Caki2 (cell line): ENCODE results near the gene EIF4H. TPM values are rescaled to one million over a fixed set of nuclear protein-coding genes. Genes with fewer than 3 reads are reported as not detected.
"Not testable (repeated sequence)": the region's sequence is repeated elsewhere in the genome, so short reads cannot be mapped to it uniquely, and the experiment has no call there.

ENCODE experiments used
- DNase-seq: peaks from one replicate; pipeline ENCODE4 v3.0.0-alpha.2; 2015; ENCODE audit warnings: low read depth
- in situ Hi-C: cut with HindIII; loops from 2 replicates; pipeline ENCODE4 v1.10.0; 2016; ENCODE audit warnings: low sequenced_read_pairs, low pct_unique_long_range_greater_than_20kb, mixed read lengths
- total RNA-seq: library from RNA; depleted of rRNA; stranded (reverse); fragments of >200 nt; shearing (Covaris generic); gene quantifications from 2 replicates; pipeline ENCODE4 v1.2.3, GENCODE V29; 2014; ENCODE audit warnings: low replicate concordance

EIF4H gene
- total RNA-seq, 1 experiment from 2014 or later = 380 TPM

DNA sequence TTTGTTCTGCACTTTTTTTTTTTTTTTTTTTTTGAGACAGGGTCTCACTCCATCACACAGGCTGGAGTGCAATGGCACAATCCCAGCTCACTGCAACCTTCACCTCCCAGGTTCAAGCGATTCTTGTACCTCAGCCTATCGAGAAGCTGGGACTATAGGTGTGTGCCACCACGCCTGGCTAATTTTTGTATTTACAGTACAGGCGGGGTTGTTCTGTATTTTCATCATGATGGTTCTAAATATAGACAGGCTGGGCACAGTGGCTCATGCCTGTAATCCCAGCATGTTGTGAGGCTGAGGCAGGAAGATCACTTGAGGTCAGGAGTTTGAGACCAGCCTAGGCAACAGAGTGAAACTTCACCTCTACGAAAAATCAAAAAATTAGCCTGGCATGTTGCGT is 6.8 kb upstream of the EIF4H start:
- DNase-seq, in situ Hi-C loops: not testable (repeated sequence)

DNA sequence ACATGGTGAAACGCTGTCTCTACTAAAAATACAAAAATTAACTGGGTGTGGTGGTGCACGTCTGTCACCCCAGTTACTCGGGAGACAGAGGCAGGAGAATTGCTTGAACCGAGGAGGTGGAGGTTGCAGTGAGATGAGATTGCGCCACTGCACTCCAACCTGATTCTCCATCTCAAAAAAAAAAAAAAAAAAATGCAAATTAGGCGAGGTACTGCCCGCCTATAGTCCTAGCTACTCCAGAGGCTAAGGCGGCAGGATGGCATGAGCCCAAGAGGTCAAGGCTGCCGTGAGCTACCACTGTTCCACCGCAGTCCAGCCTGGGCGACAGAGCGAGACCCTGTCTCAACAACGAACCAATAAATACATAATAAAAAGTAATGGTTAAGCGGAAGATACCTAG is 1.1 kb upstream of the EIF4H start:
- DNase-seq = peak; percentile 33
- in situ Hi-C loops = no loop called here

DNA sequence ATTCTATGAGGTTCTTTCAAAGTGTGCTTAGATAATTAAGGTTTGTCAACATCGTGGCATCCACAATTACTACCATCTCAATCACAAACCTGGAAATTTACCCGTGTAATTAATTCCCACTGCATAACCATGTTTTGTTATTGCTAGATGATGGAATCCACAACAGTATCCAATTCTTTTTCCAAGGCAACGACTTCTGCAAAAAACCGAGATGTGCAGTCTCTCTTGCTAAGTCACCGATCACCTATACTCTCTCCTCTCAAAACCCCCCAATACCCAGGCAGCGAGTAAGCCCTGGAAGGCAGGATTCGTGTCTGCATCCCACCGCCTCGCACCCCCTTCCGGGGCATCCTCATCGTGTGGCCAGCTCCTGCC is 678 bp upstream of the EIF4H start:
- in situ Hi-C loops = no loop called here
- DNase-seq = no peak

DNA sequence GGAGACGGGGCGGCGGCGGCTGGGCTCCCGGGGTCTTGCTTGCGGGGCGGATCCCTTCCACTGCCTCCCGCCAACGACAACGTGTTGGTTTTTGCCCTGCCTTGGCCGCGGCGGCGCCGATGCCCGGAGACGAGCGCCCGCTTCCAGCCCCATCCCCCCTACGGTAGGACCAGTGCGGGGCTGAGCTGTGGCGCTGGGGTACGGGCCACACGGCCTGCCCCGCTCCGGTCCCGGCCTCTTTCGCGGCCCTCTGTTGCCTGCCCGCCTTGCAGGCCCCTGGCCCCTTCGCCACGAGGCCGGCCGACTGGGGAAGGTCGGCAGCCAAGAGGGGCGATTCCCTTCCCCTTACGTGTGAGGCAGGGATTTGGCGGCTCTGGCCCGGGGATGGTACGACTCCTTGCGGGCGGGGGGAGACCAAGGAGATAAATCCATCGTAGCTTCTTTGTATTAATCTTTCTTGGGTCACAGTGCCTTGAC is 488 bp downstream of the EIF4H start:
- in situ Hi-C loops = no loop called here
- peak; percentile 55 for DNase-seq

DNA sequence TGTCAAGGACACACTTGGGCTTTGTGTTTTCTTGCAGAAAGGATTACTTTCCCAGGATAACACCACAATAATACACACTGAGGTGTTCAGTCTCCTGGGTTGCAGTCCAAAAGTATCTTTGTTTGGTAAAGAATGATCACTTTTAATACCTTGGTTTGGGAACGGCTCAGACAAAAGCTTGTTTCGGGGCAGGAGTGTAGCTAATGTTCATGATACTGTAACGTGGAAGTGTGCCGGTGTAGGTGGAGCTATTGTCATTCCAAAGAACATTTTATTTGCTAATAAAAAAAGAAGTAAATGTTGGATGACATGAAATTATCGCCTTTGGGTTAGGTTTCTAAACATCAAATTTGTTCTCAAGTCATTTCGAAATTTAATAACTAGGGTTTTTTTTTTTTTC is 1.2 kb downstream of the EIF4H start:
- no peak for DNase-seq
- in situ Hi-C loops = no loop called here

DNA sequence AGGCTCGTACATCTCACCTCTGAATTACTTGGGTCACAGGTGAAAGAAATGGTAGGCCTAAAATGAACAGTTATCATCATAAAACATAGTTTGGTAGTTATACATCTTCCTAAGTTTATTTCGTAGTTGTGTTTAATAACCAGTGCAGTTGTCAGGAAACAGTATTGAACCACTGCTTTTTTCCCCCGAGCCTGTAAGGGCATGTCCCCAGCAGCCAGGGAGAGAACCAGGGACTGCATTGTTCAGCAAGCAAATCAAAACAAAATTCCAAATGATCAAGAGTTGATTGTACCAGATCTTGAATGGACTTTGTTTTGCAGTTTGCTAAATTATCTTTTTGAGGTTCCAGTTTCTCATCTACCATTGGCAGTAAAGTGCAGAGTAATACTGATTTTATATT is 2.4 kb downstream of the EIF4H start:
- in situ Hi-C loops = no loop called here
- no peak for DNase-seq

DNA sequence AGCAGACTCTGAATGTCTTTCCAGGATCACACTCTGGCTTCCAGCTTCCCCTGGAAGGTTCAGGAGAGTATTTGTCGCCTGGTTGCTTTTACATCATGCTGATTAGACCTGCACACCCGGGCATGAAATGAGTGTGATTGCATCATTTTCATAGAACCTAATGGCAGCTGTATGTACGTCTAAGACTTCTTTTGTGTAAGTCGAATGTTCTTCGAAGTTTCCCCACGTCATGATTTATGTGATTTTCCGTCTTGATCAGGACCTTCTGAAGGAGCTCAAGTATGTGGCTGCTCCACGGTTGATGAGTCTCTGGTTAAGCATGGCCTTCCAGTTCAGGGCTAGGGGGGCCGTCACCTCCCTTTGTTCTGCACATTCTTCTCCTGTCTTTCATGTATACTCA is 4.5 kb downstream of the EIF4H start:
- in situ Hi-C loops = no loop called here
- peak; percentile 19 for DNase-seq

DNA sequence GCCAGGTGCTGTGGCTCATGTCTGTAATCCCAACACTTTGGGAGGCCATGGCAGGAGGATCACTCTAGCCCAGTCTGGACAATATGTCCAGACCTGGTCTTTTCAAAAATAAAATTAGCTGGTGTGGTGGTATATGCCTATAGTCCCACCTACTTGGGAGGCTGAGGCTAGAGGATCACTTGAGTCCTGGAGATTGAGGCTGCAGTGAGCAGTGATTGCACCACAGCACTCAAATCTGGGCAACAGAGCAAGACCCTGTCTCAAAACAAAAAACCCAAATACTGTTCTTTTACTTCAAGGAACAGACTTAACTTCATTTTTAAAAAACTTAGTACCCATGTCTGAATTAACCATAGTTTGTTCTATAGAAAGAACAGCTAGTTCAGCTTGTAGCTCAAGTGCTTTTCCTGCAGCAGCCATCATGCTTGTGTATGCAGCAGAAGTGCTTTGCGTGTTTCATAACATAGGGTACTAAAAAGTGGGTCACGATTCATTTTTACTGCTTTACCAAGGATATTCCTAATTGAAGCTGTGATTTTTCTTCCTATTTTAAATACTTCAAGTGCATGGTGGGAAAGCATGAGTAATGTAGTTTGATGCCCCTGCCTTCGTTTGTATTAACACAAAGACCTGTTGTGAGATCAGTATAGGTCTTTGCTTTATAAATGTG is 5.9 kb downstream of the EIF4H start:
- in situ Hi-C loops = no loop called here

DNA sequence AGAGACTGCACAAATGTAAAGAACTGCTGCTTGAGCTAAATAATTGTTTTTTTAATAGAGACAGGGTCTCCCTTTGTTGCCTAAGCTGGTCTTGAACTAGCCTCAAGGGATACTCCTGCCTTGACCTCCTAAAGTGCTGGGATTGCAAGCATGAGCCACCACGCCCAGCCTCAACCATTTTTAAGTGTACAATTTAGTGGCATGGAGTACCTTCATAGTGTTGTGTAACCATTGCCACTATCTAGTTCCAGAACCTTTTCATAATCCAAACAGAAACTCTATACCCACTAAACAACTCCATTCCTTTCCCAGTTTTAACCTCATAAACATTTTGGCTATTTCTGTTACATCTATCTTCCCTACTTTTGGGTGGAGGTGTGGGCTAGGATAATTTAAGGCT is 6.7 kb downstream of the EIF4H start:
- DNase-seq = no peak
- in situ Hi-C loops = no loop called here

More for the DNA sequence above, 5.9 kb downstream of the EIF4H start:
- no peak for DNase-seq

DNA sequence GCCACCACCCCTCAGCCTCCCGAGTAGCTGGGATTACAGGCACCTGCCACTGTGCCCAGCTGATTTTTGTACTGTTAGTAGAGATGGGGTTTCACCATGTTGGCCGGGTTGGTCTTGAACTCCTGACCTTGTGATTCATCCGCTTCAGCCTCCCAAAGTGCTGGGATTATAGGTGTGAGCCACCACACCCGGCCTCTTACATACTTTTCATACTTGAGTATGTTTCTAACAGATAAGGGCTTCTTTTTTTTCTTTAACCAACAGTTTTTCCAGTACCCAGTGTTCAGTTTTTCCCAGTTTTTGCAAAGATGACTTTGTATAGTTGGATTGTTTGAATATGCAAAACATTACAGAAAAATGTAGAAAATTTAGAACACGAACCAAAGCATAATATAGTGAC is 7.7 kb downstream of the EIF4H start:
- in situ Hi-C loops = no loop called here
- no peak for DNase-seq

DNA sequence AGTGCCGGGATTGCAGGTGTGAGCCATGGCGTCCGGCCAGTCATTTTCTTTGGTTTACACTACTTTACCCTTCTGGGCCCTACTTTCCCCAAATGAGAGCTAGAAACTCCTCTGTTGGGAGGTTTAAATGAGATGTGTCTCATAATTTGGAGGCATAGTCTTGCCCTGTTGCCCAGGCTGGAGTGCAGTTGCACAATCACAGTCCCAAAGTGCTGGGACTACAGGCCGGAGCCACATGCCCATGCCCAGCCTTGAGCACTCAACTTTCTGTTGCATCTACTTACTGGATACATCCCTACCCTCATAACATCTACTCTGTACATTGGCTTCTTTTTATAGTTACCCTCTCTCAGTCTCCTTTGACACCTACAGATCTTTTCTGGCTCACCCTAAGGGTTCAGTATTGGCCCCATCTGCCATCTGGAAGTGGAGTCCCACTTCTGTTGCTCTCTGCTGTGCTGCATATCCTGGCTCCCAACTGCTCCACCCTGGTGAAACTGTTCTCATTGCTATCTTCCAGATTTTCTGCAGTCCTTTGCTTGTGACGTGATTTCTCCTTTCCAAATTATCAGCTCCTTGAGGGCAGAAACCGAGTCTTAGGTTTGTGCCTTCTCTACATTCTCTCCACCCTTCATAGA is 8.4 kb downstream of the EIF4H start:
- no peak for DNase-seq
- in situ Hi-C loops = no loop called here

DNA sequence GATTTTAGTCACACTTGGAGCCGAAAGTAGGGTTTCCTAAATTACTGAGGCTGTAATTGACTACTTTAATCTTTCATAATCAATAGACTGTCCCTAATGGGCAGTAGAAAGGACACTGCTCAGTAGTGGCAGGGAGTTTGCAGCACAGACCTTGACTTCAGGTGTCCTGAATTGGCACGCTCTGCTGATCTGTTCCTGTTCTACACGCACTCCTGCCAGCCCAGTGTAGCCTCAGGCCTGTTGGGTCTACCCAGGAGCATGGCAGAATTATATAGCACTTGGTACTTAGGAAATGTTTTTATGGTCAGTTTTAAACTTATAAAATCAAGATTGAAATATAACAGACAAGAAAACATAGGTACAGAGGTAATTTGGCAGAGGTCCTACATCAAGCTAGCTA is 9.0 kb downstream of the EIF4H start:
- in situ Hi-C loops = no loop called here
- DNase-seq = no peak

DNA sequence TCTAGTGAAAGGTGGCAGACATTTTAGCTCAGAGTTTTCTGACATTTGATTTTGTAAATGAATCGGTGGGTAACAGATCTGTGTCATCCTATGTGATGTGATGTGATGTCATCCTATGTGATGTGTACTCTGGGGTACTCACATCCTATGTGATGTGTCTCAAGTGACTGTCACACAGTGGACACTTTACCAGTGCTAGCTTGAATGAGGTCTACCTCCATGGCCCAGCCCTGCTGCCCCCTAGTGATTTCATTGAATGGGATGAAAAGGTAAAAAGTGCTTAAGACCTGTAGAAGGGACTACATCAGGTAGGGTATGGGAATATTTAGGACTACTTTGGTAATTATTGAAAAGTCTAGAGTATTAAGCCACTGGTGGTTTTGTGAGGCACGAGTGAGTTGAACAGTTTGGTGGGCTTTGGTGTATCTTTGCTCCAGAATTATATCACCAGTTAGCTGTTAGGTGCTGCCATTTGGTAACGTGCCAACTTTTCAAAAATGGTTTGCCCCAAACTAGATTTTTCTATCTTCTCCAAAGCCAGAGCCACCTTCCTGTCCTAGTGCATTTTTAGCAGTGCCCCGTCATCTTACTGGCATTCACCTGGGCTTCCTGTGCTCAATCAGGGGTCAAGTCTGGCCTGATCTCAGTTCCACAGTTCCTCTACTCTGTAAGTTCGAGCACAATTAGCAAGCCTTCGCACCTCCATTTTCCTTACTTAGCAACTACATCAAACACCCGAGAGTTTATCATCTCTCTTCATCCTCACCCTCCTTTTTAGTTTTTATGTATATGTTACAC is 9.7 kb downstream of the EIF4H start:
- DNase-seq = no peak
- in situ Hi-C loops = no loop called here

DNA sequence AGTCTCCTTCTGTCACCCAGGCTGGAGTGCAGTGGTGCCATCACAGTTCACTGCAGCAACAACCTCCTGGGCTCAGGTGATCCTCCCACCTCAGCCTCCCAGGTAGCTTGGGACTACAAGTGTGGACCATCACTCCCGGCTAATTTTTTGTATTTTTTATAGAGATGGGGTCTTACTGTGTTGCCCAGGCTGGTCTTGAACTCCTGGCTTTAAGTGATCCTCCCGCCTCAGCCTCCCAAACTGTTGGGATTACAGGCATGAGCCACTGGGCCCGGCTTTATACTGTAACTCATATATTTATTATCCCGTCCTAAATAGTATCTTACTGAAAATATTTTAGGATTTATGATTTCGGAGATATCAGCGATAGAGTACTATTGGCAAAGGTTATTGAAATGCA is 10.9 kb downstream of the EIF4H start:
- in situ Hi-C loops = no loop called here
- DNase-seq = no peak

DNA sequence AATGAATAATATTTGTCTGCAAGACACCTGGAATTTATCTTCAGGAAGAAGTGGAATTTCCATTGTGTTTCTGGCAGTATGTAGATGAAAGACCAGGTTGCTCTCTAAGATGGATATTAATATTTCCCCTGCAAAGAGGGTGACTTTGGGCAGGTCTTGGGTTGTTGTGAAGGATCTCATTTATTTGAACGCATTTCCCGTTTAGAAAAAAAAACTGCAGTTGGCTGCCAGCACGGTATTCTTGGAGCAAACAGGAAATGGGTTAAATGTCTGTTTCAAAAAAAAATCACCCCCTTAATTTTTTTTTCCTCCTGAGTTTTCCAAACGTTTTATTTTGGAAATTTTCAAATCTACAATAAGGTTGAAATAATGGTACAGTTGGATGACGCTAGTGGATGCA is 11.5 kb downstream of the EIF4H start:
- DNase-seq = no peak
- in situ Hi-C loops = no loop called here

DNA sequence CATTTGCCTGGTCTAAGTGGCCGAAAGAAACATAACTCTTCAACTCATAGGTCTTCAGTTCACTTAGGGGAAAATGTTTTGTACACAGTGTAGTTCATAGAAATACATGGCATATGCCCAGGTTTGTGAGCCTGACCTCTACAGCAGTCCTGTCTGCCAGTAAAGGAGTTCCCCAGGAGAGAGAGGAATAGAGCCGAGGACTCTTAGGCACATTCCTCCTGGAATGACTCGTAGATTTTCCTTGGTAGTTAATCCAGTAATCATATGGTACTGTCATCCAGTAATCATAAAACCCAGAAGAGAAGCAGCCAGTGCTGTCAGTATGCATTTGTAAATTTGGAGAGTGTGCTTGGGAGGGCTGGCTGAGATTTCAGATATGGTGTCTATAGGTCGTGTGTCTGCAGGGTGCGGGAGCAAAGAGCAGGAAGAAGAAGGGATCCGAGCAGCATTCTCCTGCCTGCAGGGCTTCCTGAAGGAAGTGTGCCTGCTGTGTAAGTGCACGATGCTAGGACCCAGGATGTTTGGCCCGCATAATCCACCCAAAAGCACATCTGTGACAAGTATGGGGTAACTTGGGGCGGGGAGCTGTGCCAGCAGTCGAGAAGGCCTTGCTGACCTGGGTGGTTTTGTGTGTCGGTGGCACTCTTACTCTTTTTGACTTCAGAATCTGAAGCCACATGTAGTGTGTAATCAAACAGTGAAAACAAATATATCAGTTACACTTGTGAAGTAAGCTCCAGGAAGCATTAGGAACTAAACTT is 13.9 kb downstream of the EIF4H start:
- peak; percentile 22 for DNase-seq
- in situ Hi-C loops = no loop called here

DNA sequence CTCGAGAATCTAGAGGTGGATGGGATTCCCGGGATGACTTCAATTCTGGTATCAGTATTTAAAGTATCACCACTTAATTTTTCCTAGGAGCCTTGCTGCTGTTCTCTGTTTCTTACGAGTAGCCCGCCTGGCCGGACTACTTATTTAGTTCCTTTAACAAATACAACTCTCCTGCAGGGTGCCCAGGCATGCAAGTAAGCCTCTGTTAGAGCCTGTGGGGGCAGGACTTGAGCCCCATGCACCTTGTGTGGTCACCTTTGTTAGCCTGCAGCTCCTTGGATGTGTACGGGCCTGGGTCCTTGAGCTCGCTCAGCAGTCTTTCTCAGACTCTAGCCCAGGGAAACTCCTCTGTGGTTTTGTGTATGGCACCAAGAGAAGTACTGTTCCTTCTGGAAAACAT is 16.1 kb downstream of the EIF4H start:
- in situ Hi-C loops = no loop called here

DNA sequence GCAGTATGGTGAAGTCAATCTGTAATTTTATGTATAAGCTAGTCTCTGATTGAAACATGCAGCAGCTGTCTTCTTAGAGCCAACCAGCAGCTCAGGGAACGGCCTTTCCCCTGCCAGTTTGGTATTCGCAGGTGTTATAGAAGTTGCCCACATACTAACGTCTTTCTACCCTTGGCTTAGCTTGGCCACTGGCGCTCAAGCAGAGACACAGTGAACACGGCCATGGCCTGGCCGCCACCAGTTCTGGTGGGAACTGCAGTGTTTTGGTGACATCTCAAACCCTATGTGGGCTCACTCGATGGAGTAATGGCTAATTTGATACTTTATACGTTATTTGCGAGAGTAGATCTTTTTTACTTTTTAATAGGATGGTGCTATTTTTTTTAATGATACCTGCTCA is 17.1 kb downstream of the EIF4H start:
- DNase-seq = no peak
- in situ Hi-C loops = no loop called here

More for the DNA sequence above, 16.1 kb downstream of the EIF4H start:
- DNase-seq = no peak

DNA sequence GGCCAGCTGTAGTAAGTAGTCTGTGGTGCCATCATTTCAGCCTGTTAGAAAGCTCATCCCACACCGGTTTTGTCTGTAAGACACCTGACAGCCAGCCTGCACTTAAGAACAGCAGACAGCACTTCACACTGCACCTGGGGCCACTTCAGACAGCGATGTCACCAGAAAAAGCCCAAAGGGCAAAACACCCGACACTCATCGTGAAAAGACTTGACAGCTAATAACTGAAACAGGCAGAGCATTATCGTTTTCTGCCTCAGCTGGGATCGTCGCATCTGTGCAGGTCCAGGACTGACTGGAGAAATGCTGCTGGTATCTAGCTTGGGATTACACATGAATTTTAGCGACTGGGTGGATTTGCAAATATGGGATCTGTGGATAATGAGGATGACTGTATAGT is 18.9 kb downstream of the EIF4H start:
- in situ Hi-C loops = no loop called here
- no peak for DNase-seq
